Activated CD8-positive, alpha-beta memory T cell treated with anti-CD3 and anti-CD28 coated beads, Interleukin-2, amount 50 U/mL, for 4 hours (primary cell): ENCODE measurements around the gene CFAP97.
A peak's percentile ranks its signal among the peaks of the same experiment; 100 is the strongest.

ENCODE experiments used
- DNase-seq: peaks from one replicate; pipeline ENCODE4 v3.0.0-alpha.2; 2020

Gene CFAP97

GRCh38 chr4:185196437-185196836 is 7.4 kb downstream of the CFAP97 start:
- DNase-seq, result no peak

DNA sequence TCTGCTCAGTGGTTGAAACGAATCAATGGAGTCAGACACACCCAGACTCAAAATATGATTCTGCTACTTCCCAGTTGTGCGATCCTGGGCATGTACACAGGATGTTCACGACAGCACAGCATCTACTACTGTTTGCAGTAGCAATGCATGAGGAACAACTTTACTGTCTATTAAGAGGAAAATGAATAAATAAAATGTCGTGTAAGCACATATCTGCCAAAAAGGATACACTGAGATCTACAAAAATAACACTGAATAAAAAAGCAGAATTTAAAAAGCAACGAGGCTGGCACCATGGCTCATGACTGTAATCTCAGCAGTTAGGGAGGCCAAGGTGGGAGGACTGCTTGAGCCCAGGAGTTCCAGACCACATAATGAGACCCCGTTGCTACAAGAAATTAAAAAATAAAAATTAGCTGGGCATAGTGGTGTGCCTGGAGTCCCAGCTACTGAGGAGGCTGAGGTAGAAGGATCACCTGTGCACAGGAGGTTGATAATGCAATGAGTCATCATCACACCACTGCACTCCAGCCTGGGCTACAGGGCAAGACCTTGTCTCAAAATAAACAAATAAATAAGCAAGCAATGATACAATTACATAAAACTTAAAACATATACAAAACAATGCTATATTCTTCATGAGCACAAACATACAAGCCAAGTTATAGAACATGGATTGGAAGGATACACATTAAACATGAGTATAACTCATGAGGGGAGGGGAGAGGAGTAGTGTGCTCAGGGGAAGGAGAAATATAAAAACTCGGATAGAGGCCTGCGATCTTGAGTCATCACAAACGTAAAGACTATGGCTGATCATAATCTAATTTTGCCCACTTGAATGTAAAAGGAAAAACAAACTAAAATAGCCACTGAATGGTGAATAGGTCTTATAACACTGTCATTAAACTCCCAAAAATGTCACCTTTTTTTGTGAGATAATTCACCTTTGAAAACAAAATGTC is 8.6 kb downstream of the CFAP97 start:
- no peak for DNase-seq

GRCh38 chr4:185192059-185192458 is 11.7 kb downstream of the CFAP97 start:
- DNase-seq, result no peak

- DNase-seq, result no peak
Observed at GRCh38 chr4:185190306-185190856, 13.4 kb downstream of the CFAP97 start.

GRCh38 chr4:185189606-185190305 is 14.0 kb downstream of the CFAP97 start:
- DNase-seq, result no peak

DNA sequence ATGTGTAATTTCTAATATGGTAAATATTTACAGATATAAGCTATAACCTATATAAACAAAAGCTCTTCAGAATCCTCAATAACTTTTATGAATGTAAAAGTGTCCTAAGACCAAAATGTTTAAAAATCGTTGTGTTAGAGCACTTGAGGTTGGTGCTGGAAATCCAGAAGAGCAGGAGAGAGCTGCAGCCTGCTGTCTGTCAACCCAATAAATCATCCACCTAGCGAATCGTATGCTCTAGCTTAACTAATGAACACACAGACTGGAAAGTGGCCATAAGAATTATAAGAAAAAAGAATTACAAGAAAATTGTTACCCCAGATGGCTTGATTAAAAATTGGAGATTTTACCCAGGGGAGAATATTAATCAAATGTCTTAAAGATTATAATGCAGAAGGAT is 17.0 kb downstream of the CFAP97 start:
- no peak for DNase-seq

GRCh38 chr4:185183622-185184281 is 20.0 kb downstream of the CFAP97 start:
- peak; percentile 76 for DNase-seq

- no peak for DNase-seq
Observed at GRCh38 chr4:185182239-185182638, 21.6 kb downstream of the CFAP97 start.

DNA sequence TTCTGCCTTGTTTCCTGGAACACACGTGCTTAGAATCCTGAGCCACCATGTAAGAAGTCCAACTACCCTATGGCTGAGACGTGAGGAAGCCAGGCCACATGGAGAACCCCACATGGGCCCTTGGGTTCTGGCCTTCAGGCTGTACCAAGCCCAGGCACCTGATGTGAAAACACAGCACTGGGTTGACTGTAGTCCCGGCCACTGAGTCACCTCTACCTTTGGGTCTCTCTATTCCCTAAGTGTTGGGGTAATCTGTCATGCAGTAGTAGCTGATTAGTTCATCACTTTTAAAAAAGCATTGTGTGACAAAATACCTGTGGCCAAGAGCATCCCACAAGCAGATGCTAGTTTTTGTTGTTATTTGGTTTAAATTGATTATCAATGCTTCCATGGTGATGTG is 24.3 kb downstream of the CFAP97 start:
- DNase-seq, result no peak

DNA sequence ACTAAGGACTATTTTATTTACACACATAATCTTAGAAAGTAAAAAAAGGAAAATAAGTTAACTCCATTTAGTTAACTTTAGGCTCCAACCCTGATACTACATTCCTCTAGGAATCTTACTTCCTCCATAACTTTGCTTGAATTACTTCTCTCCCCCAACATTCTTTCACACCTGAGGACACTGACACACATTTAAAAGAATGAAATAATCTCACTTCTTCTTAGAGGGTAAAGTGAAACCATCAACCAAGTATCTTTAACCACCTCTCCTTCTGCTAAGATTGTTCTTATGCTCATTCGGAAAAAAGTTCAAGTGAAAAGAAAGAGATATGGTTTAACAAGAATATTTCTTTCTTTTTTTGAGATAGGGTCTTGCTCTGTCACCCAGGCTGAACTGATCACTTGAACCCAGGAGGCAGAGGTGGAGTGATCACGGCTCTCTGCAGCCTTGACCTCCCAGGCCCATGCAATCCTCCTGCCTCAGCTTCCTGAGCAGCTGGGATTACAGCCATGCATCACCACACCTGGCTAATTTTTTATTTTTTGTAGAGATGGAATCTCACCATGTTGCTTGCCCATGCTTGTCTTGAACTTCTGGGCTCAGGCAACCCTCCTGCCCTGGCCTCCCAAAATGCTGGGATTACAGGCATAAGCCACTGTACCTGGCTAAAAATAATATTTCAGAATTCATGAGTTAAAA is 32.3 kb downstream of the CFAP97 start:
- no peak for DNase-seq

DNA sequence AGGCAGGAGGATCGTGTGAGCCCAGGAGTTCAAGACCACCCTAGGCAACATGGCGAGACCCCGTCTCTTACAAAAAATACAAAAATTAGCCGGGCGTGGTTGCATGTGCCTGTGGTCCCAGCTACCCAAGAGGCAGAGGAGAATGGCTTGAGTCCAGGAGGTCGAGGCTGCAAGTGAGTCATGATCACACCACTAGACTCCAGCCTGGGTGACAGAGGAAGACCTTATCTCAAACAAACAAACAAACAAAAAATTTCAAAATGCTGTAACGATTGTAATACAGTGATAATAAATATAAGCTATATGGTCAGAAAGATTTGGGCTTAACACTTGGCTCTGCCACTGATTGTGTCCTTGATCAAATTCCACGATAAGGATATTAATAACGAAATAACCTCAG is 36.6 kb downstream of the CFAP97 start:
- DNase-seq, result no peak

- DNase-seq, result no peak
Observed at GRCh38 chr4:185165605-185166063, 38.2 kb downstream of the CFAP97 start.

- no peak for DNase-seq
Observed at GRCh38 chr4:185151296-185151695, 52.5 kb downstream of the CFAP97 start.

DNA sequence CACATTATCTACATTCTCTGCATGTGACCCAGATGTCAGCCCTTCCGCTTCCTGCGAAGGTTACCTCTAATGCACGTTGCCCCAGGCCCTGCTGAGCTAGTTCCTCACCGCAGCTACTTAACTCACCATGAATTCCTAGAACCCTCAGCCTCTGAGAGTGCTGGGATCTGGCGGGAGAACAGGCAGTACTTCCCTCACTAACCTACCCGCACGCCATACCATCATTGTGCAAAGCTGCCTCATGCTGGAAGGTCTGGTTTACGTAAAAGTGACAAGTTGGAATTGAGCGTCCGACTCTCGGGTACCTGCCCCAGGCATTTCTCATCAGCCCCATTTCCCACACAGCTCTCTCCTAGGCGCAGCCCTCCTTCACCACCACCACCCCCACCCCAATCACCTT is 54.4 kb downstream of the CFAP97 start:
- no peak for DNase-seq

- no peak for DNase-seq
Observed at GRCh38 chr4:185145572-185145971, 58.2 kb downstream of the CFAP97 start.

DNA sequence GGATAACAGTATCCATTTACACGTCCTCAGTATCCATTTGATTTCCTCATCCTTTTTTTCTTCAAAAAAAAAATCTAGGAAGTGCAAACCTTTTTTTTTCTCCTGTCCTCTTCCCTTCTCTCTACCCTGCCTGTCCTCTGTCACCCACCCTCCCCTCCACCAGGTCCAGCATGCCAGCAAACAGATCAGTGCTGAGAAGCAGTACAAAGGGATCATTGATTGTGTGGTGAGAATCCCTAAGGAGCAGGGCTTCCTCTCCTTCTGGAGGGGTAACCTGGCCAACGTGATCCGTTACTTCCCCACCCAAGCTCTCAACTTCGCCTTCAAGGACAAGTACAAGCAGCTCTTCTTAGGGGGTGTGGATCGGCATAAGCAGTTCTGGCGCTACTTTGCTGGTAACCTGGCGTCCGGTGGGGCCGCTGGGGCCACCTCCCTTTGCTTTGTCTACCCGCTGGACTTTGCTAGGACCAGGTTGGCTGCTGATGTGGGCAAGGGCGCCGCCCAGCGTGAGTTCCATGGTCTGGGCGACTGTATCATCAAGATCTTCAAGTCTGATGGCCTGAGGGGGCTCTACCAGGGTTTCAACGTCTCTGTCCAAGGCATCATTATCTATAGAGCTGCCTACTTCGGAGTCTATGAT is 59.1 kb downstream of the CFAP97 start:
- no peak for DNase-seq

- DNase-seq, result peak; percentile 34
Observed at GRCh38 chr4:185143601-185143969, 60.2 kb downstream of the CFAP97 start.

DNA sequence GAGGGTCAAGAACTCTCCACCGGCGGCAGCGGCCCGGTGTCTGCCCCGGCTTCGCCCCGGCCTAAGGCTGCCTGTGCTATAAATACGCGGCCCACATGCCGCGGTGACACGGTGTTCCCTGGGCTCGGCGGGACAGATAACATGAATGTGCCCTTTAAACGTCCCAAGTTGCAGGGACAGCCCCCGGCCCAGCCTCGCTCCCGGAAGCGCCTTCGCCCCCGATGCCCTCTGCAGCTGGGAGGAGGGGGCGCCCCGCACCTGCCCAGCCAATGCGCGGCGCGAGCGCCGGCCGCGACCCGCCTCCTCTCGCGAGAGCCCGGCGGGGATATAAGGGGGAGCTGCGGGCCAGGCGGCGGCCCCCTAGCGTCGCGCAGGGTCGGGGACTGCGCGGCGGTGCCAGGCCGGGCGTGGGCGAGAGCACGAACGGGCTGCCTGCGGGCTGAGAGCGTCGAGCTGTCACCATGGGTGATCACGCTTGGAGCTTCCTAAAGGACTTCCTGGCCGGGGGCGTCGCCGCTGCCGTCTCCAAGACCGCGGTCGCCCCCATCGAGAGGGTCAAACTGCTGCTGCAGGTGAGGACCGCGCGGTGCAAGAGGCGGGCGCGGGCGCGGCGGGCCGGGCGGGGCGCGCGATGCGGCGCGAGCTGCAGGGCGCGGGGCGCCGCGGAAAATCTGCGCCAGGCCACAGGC is 60.7 kb downstream of the CFAP97 start, which contains the start of gene SLC25A4:
Gene SLC25A4 (plus strand): TSS at position 355 of the 689 bp plus-strand sequence. CDS start 107 bp downstream, at position 462.
- DNase-seq, result peak; percentile 89

DNA sequence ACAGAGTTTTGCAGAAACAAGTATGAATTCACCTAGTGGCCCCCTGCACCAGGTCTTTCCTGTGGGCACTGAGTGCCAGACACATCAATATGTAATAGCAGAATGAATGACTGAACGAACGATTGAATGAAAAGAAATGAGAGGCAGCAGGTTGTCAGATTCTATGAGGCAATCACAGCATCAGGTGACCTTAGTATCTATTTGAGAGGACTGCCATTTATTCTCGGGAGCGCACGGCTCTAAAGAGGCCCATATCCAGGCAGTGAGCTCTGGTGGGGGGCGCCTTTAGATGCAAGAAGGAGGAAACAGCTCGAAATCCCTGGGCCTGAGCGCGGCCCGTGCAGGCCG is 61.3 kb downstream of the CFAP97 start:
- no peak for DNase-seq

DNA sequence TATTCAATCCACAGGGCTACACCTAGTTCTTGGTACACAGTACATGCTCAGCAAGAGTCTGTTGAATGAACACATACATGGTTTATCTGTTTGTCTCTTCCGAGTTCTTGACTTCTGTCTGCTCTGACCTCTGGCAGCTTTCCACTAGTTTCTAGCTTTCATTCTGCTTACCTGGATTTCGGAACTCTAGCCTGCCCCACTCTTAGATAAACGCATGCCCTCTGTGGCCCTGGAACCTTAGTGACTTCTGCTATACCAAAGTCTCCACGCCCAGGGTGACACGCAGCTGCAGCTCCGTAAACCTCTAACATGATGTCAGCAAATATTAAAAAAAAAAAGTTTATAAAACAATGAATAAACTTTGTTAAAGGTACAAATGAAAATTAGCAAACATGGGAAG is 62.0 kb downstream of the CFAP97 start:
- DNase-seq, result no peak

GRCh38 chr4:185139736-185140135 is 64.1 kb downstream of the CFAP97 start:
- no peak for DNase-seq
